ENCODE results near the gene YBX2. TPM values are rescaled to one million over a fixed set of nuclear protein-coding genes. Genes with fewer than 3 reads are reported as not detected.

YBX2 gene
- total RNA-seq, 2 donors from 2014 or later: not detected

- no peak overlapping the region for H3K4me3 Mint-ChIP-seq
- no peak overlapping the region for H3K27ac Mint-ChIP-seq
- no peaks in the 10 kb centered on the region for H3K9me3 ChIP-seq (ENCODE audit: control insufficient read depth, low read length, poor library complexity, severe bottlenecking)
- H3K27me3 Mint-ChIP-seq: peaks cover 45% of the 10 kb centered on the region
- ATAC-seq: no peak
- no peaks in the 10 kb centered on the region for H3K36me3 Mint-ChIP-seq (ENCODE audit: low read depth)
- no peak for DNase-seq
- peaks cover 20% of the 10 kb centered on the region for H3K4me1 Mint-ChIP-seq
Observed at GRCh38 chr17:7284911-7285310, 9.5 kb downstream of the YBX2 start.

GRCh38 chr17:7283471-7284216 is 10.8 kb downstream of the YBX2 start:
- Mint-ChIP-seq H3K27ac (no peak overlapping the region), H3K36me3 (ENCODE audit: low read depth) (no peaks in the 10 kb centered on the region), H3K27me3 (peaks cover 45% of the 10 kb centered on the region), H3K4me1 (peaks cover 22% of the 10 kb centered on the region), H3K4me3 (peak overlapping the region; percentile 72)
- DNase-seq: no peak
- H3K9me3 ChIP-seq (ENCODE audit: control insufficient read depth, low read length, poor library complexity, severe bottlenecking): no peaks in the 10 kb centered on the region
- no peak for ATAC-seq

DNA sequence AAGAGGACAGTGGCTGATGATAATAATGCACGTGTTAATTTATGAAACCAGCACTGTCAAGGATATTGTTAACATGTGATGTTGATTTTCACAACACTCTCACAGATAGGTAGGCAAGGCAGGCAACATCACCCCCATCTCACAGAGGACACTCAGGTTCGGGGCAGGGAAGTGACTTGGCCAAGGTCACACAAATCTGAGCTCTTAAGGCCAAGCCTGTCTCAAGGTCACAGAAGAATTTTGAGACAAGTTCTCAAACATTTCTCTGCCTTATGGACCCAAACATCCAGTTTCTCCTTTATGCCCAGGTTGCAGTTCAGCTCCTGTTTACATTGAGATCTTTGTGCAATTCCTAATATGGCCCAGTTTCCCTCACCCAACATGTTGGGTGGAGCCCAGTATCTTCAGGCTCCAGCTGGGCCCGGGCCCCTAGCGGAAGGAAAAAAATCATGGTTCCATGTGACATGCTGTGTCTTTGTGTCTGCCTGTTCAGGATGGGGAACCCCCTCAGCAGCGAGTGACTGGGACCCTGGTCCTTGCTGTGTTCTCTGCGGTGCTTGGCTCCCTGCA is 11.6 kb downstream of the YBX2 start:
- ATAC-seq: no peak
- H3K36me3 Mint-ChIP-seq (ENCODE audit: low read depth): no peaks in the 10 kb centered on the region
- peaks cover 38% of the 10 kb centered on the region for H3K27me3 Mint-ChIP-seq
- DNase-seq: no peak
- no peak overlapping the region for H3K27ac Mint-ChIP-seq
- H3K9me3 ChIP-seq (ENCODE audit: control insufficient read depth, low read length, poor library complexity, severe bottlenecking): no peaks in the 10 kb centered on the region
- peaks cover 22% of the 10 kb centered on the region for H3K4me1 Mint-ChIP-seq
- H3K4me3 Mint-ChIP-seq: peak overlapping the region; percentile 71

- Mint-ChIP-seq H3K27me3 (peaks cover 36% of the 10 kb centered on the region), H3K4me3 (peak overlapping the region; percentile 84), H3K27ac (no peak overlapping the region), H3K36me3 (ENCODE audit: low read depth) (no peaks in the 10 kb centered on the region), H3K4me1 (peaks cover 22% of the 10 kb centered on the region)
- DNase-seq (no peak), ATAC-seq (no peak)
- no peaks in the 10 kb centered on the region for H3K9me3 ChIP-seq (ENCODE audit: control insufficient read depth, low read length, poor library complexity, severe bottlenecking)
Observed at GRCh38 chr17:7281953-7282751, 12.3 kb downstream of the YBX2 start.

GRCh38 chr17:7281074-7281952 is 13.1 kb downstream of the YBX2 start, which contains the start of gene SLC2A4:
SLC2A4 (plus strand) TSS chr17:7281718; CDS start chr17:7281935, 217 bp downstream.
- Mint-ChIP-seq H3K27me3 (peaks cover 36% of the 10 kb centered on the region), H3K27ac (no peak within 1 kb of the TSS), H3K4me3 (peak within 1 kb of the TSS; percentile 84), H3K4me1 (peaks cover 22% of the 10 kb centered on the region), H3K36me3 (ENCODE audit: low read depth) (no peaks in the 10 kb centered on the region)
- peak; percentile 77 for ATAC-seq
- H3K9me3 ChIP-seq (ENCODE audit: control insufficient read depth, low read length, poor library complexity, severe bottlenecking): no peaks in the 10 kb centered on the region
- peak; percentile 67 to 80 (median 77) for DNase-seq

GRCh38 chr17:7280519-7281073 is 13.8 kb downstream of the YBX2 start:
- Mint-ChIP-seq H3K36me3 (ENCODE audit: low read depth) (no peaks in the 10 kb centered on the region), H3K27ac (no peak overlapping the region), H3K4me3 (peak overlapping the region; percentile 84), H3K4me1 (peaks cover 22% of the 10 kb centered on the region), H3K27me3 (peaks cover 33% of the 10 kb centered on the region)
- H3K9me3 ChIP-seq (ENCODE audit: control insufficient read depth, low read length, poor library complexity, severe bottlenecking): no peaks in the 10 kb centered on the region
- DNase-seq (peak; percentile 71 to 81 (median 74)), ATAC-seq (peak; percentile 90)

GRCh38 chr17:7279448-7279847 is 15.0 kb downstream of the YBX2 start:
- no peak overlapping the region for H3K4me3 Mint-ChIP-seq
- H3K36me3 Mint-ChIP-seq (ENCODE audit: low read depth): no peaks in the 10 kb centered on the region
- peaks cover 22% of the 10 kb centered on the region for H3K4me1 Mint-ChIP-seq
- H3K27ac Mint-ChIP-seq: no peak overlapping the region
- H3K9me3 ChIP-seq (ENCODE audit: control insufficient read depth, low read length, poor library complexity, severe bottlenecking): no peaks in the 10 kb centered on the region
- DNase-seq: no peak
- ATAC-seq: no peak
- H3K27me3 Mint-ChIP-seq: peaks cover 24% of the 10 kb centered on the region

DNA sequence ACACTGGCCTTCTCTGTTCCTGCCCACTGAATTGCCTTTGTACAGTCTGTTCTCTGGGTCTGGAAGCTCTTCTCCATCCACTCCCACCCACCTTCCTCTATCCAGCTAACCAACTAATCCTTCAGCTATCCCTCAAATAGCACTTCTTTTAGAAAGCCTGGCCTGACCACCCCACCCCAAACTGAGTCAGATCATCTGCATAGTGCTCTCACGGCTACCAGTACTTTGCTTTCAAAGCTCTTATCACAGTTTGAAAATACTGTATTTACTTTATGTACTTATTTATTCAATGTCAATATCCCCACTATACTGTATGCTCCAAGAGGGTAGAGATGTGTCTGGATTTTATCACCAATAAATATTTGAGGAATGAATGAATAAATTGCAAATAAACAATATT is 27.7 kb downstream of the YBX2 start:
- H3K27ac Mint-ChIP-seq: no peak overlapping the region
- DNase-seq (no peak), ATAC-seq (no peak)
- no peak overlapping the region for H3K4me3 Mint-ChIP-seq
- H3K4me1 Mint-ChIP-seq: peaks cover 22% of the 10 kb centered on the region
- no peaks in the 10 kb centered on the region for H3K36me3 Mint-ChIP-seq (ENCODE audit: low read depth)
- no peaks in the 10 kb centered on the region for H3K9me3 ChIP-seq (ENCODE audit: control insufficient read depth, low read length, poor library complexity, severe bottlenecking)
- peaks cover 16% of the 10 kb centered on the region for H3K27me3 Mint-ChIP-seq

DNA sequence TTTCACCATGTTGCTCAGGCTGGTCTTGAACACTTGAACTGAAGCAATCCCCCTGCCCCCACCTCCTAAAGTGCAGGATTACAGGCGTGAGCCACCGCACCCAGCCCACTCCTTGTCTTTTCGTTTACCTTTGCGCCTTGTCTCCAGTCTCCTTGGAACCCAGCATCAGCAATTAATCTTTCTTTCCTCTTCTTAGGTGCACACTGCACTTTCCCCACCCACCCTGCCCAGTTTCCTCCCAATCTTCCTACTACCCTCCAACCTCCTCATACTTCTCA is 30.7 kb downstream of the YBX2 start:
- DNase-seq (no peak), ATAC-seq (no peak)
- H3K27me3 Mint-ChIP-seq: peaks cover 16% of the 10 kb centered on the region
- H3K4me1 Mint-ChIP-seq: peaks cover 19% of the 10 kb centered on the region
- H3K36me3 Mint-ChIP-seq (ENCODE audit: low read depth): no peaks in the 10 kb centered on the region
- no peaks in the 10 kb centered on the region for H3K9me3 ChIP-seq (ENCODE audit: control insufficient read depth, low read length, poor library complexity, severe bottlenecking)
- H3K27ac Mint-ChIP-seq: peak overlapping the region; percentile 88
- peak overlapping the region; percentile 96 for H3K4me3 Mint-ChIP-seq

GRCh38 chr17:7262935-7263800 is 31.3 kb downstream of the YBX2 start:
- H3K27me3 Mint-ChIP-seq: peaks cover 16% of the 10 kb centered on the region
- H3K4me3 Mint-ChIP-seq: peak overlapping the region; percentile 96
- no peaks in the 10 kb centered on the region for H3K9me3 ChIP-seq (ENCODE audit: control insufficient read depth, low read length, poor library complexity, severe bottlenecking)
- no peaks in the 10 kb centered on the region for H3K36me3 Mint-ChIP-seq (ENCODE audit: low read depth)
- peak overlapping the region; percentile 88 for H3K27ac Mint-ChIP-seq
- peak; percentile 19 for ATAC-seq
- peaks cover 19% of the 10 kb centered on the region for H3K4me1 Mint-ChIP-seq
- no peak for DNase-seq

DNA sequence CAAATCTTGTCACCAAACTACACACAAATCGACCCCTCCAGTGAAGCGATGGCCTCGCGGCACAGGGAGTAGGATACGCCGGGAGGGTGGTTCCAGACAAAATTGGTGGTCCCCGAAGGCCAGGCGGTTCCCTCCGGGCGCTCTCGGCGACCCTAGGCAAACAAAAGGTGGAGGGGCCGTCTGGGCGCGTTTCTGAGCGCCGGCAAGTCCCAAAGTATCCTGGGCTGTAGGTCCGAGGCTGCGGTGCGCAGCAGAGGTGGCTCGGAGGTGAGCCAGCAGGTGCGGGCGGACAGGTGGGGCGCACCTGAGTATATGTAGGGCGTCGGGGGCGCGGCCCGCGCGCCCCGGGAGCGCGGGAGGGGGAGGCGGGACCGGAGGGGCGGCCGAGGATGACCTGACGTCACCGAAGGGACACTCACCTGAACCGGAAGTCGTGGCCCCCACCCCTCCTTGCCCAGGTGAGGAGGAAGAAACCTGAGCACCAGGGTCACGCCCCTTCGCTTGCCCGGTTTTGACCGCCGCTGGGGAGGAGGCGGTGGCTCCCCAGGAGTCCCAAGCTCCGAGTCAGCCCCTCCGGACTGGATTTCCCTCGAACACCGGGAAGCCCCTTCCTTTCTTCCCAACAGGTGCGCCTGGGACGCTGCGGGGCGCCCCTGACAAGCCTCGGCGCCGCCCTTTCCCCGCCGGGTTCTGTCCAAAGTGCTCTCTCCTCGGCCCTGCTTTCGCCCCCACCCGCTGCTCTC is 32.1 kb downstream of the YBX2 start, which contains the start of gene CLDN7:
Gene CLDN7 (minus strand): TSS at position 287 of the 743 bp plus-strand sequence. CDS start 435 bp downstream, outside the sequence.
- no peak for ATAC-seq
- H3K27me3 Mint-ChIP-seq: peaks cover 16% of the 10 kb centered on the region
- H3K27ac Mint-ChIP-seq: peak within 1 kb of the TSS; percentile 88
- no peaks in the 10 kb centered on the region for H3K36me3 Mint-ChIP-seq (ENCODE audit: low read depth)
- no peak for DNase-seq
- H3K4me3 Mint-ChIP-seq: peak within 1 kb of the TSS; percentile 96
- peaks cover 19% of the 10 kb centered on the region for H3K4me1 Mint-ChIP-seq
- H3K9me3 ChIP-seq (ENCODE audit: control insufficient read depth, low read length, poor library complexity, severe bottlenecking): no peaks in the 10 kb centered on the region
